Mesenchymal stem cell (in vitro differentiated cells and primary cell): ENCODE measurements around the gene USP31.

ENCODE experiments used
- DNase-seq: peaks from one replicate; pipeline ENCODE4 v3.0.0-alpha.2; 2013
- H2AFZ ChIP-seq: one replicate; pipeline ENCODE4 v1.6.1; 2013; ENCODE audit warnings: low read depth, mild to moderate bottlenecking, control low read depth, inconsistent platforms, low read length, moderate library complexity
- H2AK5ac ChIP-seq: 2 replicates; pipeline ENCODE4 v1.6.1; 2013; ENCODE audit warnings: low read length, moderate library complexity, mild to moderate bottlenecking, inconsistent platforms; ENCODE audit not compliant: severe bottlenecking
- H2BK120ac ChIP-seq: one replicate; pipeline ENCODE4 v1.6.1; 2013; ENCODE audit warnings: low read depth, mild to moderate bottlenecking, inconsistent platforms, low read length, moderate library complexity
- H2BK12ac ChIP-seq, 2 experiments: one replicate each; pipeline ENCODE4 v1.6.1; 2013; ENCODE audit warnings: inconsistent platforms in 2 of 2, low read length in 2 of 2, mild to moderate bottlenecking in 2 of 2, moderate library complexity in 2 of 2, control low read depth in 1 of 2
- H2BK15ac ChIP-seq: one replicate; pipeline ENCODE4 v1.6.1; 2013; ENCODE audit warnings: mild to moderate bottlenecking, low read depth, inconsistent platforms; ENCODE audit not compliant: poor library complexity, severe bottlenecking
- H2BK5ac ChIP-seq: 2 replicates; pipeline ENCODE4 v1.6.1; 2013; ENCODE audit warnings: low read depth, mild to moderate bottlenecking, low read length, control low read depth, inconsistent platforms; ENCODE audit not compliant: poor library complexity, severe bottlenecking
- H3K14ac ChIP-seq, 2 experiments: one replicate each; pipeline ENCODE4 v1.6.1; 2013; ENCODE audit warnings: inconsistent platforms in 2 of 2, low read length in 2 of 2, control low read depth in 1 of 2, mild to moderate bottlenecking in 1 of 2, moderate library complexity in 1 of 2
- H3K18ac ChIP-seq, 2 experiments: one replicate each; pipeline ENCODE4 v1.6.1; 2013; ENCODE audit warnings: inconsistent platforms in 2 of 2, low read length in 2 of 2, control low read depth in 1 of 2, low read depth in 1 of 2, mild to moderate bottlenecking in 1 of 2
- H3K23ac ChIP-seq, 2 experiments: one replicate each; pipeline ENCODE4 v1.6.1; 2013; ENCODE audit warnings: inconsistent platforms in 2 of 2, low read length in 2 of 2, mild to moderate bottlenecking in 2 of 2, moderate library complexity in 2 of 2, control low read depth in 1 of 2
- H3K27ac ChIP-seq: 2 replicates; pipeline ENCODE4 v1.5.1; 2013; ENCODE audit warnings: mild to moderate bottlenecking, moderate library complexity, low read length, control low read depth, inconsistent platforms; ENCODE audit not compliant: poor library complexity, severe bottlenecking
- H3K27me3 ChIP-seq, 2 experiments: 2 replicates each; pipeline versions ENCODE4 v1.6.1 to v1.7.0; 2013; ENCODE audit warnings: low read length in 2 of 2, mild to moderate bottlenecking in 2 of 2, moderate library complexity in 2 of 2, control low read depth in 1 of 2, inconsistent platforms in 1 of 2; ENCODE audit not compliant: control insufficient read depth in 1 of 2, insufficient read depth in 1 of 2
- H3K36me3 ChIP-seq, 2 experiments: 2 replicates each; pipeline versions ENCODE4 v1.6.1 to v1.7.0; 2013; ENCODE audit warnings: low read length in 2 of 2, control low read depth in 1 of 2, inconsistent platforms in 1 of 2, low read depth in 1 of 2, mild to moderate bottlenecking in 1 of 2; ENCODE audit not compliant: insufficient read depth in 2 of 2, control insufficient read depth in 1 of 2
- H3K4ac ChIP-seq, 2 experiments: one replicate each; pipeline ENCODE4 v1.6.1; 2013; ENCODE audit warnings: inconsistent platforms in 2 of 2, low read length in 2 of 2, mild to moderate bottlenecking in 2 of 2, moderate library complexity in 2 of 2, control low read depth in 1 of 2, low read depth in 1 of 2
- H3K4me1 ChIP-seq: 2 replicates; pipeline ENCODE4 v1.6.1; 2013; ENCODE audit warnings: low read depth, low read length, control low read depth; ENCODE audit not compliant: control insufficient read depth, insufficient read depth
- H3K4me2 ChIP-seq: 2 replicates; pipeline ENCODE4 v1.6.1; 2013; ENCODE audit warnings: low read length, mild to moderate bottlenecking, inconsistent platforms; ENCODE audit not compliant: poor library complexity, severe bottlenecking
- H3K4me3 ChIP-seq, 2 experiments: 2 replicates each; pipeline versions ENCODE4 v1.5.1 to v1.7.0; 2013; ENCODE audit warnings: low read length in 2 of 2, mild to moderate bottlenecking in 2 of 2, control low read depth in 1 of 2, low read depth in 1 of 2; ENCODE audit not compliant: insufficient read depth in 1 of 2
- H3K79me1 ChIP-seq: replicated peaks from 2 replicates; pipeline ENCODE4 v1.6.1; 2013; ENCODE audit warnings: mild to moderate bottlenecking, control low read depth, low read length, inconsistent platforms; ENCODE audit not compliant: poor library complexity, severe bottlenecking
- H3K9ac ChIP-seq: 2 replicates; pipeline ENCODE4 v1.7.0; 2013; ENCODE audit warnings: mild to moderate bottlenecking, low read length, moderate library complexity
- H3K9me3 ChIP-seq: 2 replicates; pipeline ENCODE4 v1.7.0; 2013; ENCODE audit warnings: mild to moderate bottlenecking, low read length; ENCODE audit not compliant: control insufficient read depth
- H4K8ac ChIP-seq: one replicate; pipeline ENCODE4 v1.6.1; 2013; ENCODE audit warnings: inconsistent platforms, mild to moderate bottlenecking, low read length, moderate library complexity
- H4K91ac ChIP-seq: one replicate; pipeline ENCODE4 v1.6.1; 2013; ENCODE audit warnings: mild to moderate bottlenecking, low read length, inconsistent platforms
- WGBS: methylation state at CpG from one replicate; pipeline ENCODE4 v1.1.7; 2013; ENCODE audit warnings: mixed read lengths; 5-methylcytosine and 5-hydroxymethylcytosine counted together

USP31 gene

GRCh38 chr16:23039118-23039517 is 110.1 kb downstream of the USP31 start:
- Histone ChIP-seq H2BK5ac (no peak overlapping the region), H3K27me3 (peaks cover 0 to 3% of the 10 kb centered on the region in 2 experiments), H3K4me2 (no peak overlapping the region), H2AK5ac (no peak overlapping the region), H3K9ac (no peak overlapping the region), H2BK120ac (no peak overlapping the region), H3K18ac (no peak overlapping the region), H3K23ac (no peak overlapping the region), H2AFZ (no peak overlapping the region), H2BK12ac (no peak overlapping the region), H3K9me3 (no peaks in the 10 kb centered on the region), H4K8ac (no peak overlapping the region), H3K79me1 (no peaks in the 10 kb centered on the region), H4K91ac (no peak overlapping the region), H3K36me3 (no peaks in the 10 kb centered on the region), H3K27ac (no peak overlapping the region), H3K4me3 (no peak overlapping the region), H3K4ac (no peak overlapping the region), H3K4me1 (no peaks in the 10 kb centered on the region), H2BK15ac (no peak overlapping the region), H3K14ac (no peak overlapping the region)
- no peak for DNase-seq
- 75% methylated on average over 4 of the region's 4 CpGs for WGBS

GRCh38 chr16:23035240-23035639 is 114.0 kb downstream of the USP31 start:
- no peaks in the 10 kb centered on the region for H3K36me3 ChIP-seq
- H4K91ac ChIP-seq, result no peak overlapping the region
- H3K23ac ChIP-seq, result no peak overlapping the region
- no peak overlapping the region for H3K4me3 ChIP-seq
- H3K18ac ChIP-seq, result no peak overlapping the region
- H2AFZ ChIP-seq, result no peak overlapping the region
- H2AK5ac ChIP-seq, result no peak overlapping the region
- H3K9me3 ChIP-seq, result peaks cover 4% of the 10 kb centered on the region
- no peak for DNase-seq
- H3K79me1 ChIP-seq, result no peaks in the 10 kb centered on the region
- no peaks in the 10 kb centered on the region for H3K27me3 ChIP-seq
- no peak overlapping the region for H2BK120ac ChIP-seq
- no peak overlapping the region for H3K14ac ChIP-seq
- no peaks in the 10 kb centered on the region for H3K4me1 ChIP-seq
- H2BK12ac ChIP-seq, result no peak overlapping the region
- H3K9ac ChIP-seq, result no peak overlapping the region
- H3K4me2 ChIP-seq, result no peak overlapping the region
- H2BK15ac ChIP-seq, result no peak overlapping the region
- H3K4ac ChIP-seq, result no peak overlapping the region
- no peak overlapping the region for H4K8ac ChIP-seq
- 0% methylated on average over 1 of the region's 1 CpG for WGBS
- no peak overlapping the region for H3K27ac ChIP-seq
- no peak overlapping the region for H2BK5ac ChIP-seq

GRCh38 chr16:23031508-23032098 is 117.6 kb downstream of the USP31 start:
- H3K36me3 ChIP-seq, result no peaks in the 10 kb centered on the region
- 62% methylated on average over 6 of the region's 6 CpGs for WGBS
- H3K23ac ChIP-seq, result no peak overlapping the region
- H2BK120ac ChIP-seq, result no peak overlapping the region
- H3K27me3 ChIP-seq, result peaks cover 0 to 4% of the 10 kb centered on the region in 2 experiments
- H2AFZ ChIP-seq, result no peak overlapping the region
- no peak overlapping the region for H2BK5ac ChIP-seq
- no peak overlapping the region for H3K4ac ChIP-seq
- no peaks in the 10 kb centered on the region for H3K4me1 ChIP-seq
- no peak overlapping the region for H3K14ac ChIP-seq
- DNase-seq, result no peak
- no peak overlapping the region for H3K4me3 ChIP-seq
- H3K27ac ChIP-seq, result no peak overlapping the region
- H3K9me3 ChIP-seq, result peaks cover 4% of the 10 kb centered on the region
- no peak overlapping the region for H3K4me2 ChIP-seq
- no peak overlapping the region for H4K8ac ChIP-seq
- no peak overlapping the region for H2AK5ac ChIP-seq
- H4K91ac ChIP-seq, result no peak overlapping the region
- H3K79me1 ChIP-seq, result no peaks in the 10 kb centered on the region
- H3K18ac ChIP-seq, result no peak overlapping the region
- no peak overlapping the region for H3K9ac ChIP-seq
- no peak overlapping the region for H2BK15ac ChIP-seq
- H2BK12ac ChIP-seq, result no peak overlapping the region

- Histone ChIP-seq H2BK15ac (no peak overlapping the region), H3K9ac (no peak overlapping the region), H4K8ac (no peak overlapping the region), H2BK5ac (no peak overlapping the region), H3K9me3 (peaks cover 4% of the 10 kb centered on the region), H3K27me3 (peaks cover 0 to 4% of the 10 kb centered on the region in 2 experiments), H2BK12ac (no peak overlapping the region), H3K36me3 (no peaks in the 10 kb centered on the region), H4K91ac (no peak overlapping the region), H3K4me1 (no peaks in the 10 kb centered on the region), H3K23ac (no peak overlapping the region), H2BK120ac (no peak overlapping the region), H3K18ac (no peak overlapping the region), H2AK5ac (no peak overlapping the region), H3K4me3 (no peak overlapping the region), H2AFZ (no peak overlapping the region), H3K14ac (no peak overlapping the region), H3K27ac (no peak overlapping the region), H3K79me1 (no peaks in the 10 kb centered on the region), H3K4ac (no peak overlapping the region), H3K4me2 (no peak overlapping the region)
- 58% methylated on average over 4 of the region's 6 CpGs for WGBS
- DNase-seq, result no peak
Measured at GRCh38 chr16:23029733-23030420, 119.4 kb downstream of the USP31 start.
